NCI-H748 (cell line): ENCODE data around the gene RANBP17.
"Not testable (repeated sequence)": the region's sequence is repeated elsewhere in the genome, so short reads cannot be mapped to it uniquely, and the experiment has no call there.

Source experiments
- DNase-seq: peaks from one replicate; lab custom pipeline; 2025; ENCODE audit not compliant: unreplicated experiment; lab: John Stamatoyannopoulos, UW

Gene RANBP17

GRCh38 chr5:170937914-170938313, 76.1 kb downstream of the RANBP17 start:
- no peak for DNase-seq

- DNase-seq: no peak
These were observed 77.4 kb downstream of the RANBP17 start for GRCh38 chr5:170939178-170939577.

GRCh38 chr5:170941788-170942187, 80.0 kb downstream of the RANBP17 start:
- no peak for DNase-seq

GRCh38 chr5:170945275-170945674, 83.5 kb downstream of the RANBP17 start:
- peak; percentile 37 for DNase-seq

- no peak for DNase-seq
These were observed 98.7 kb downstream of the RANBP17 start for GRCh38 chr5:170960567-170960966.

GRCh38 chr5:170963521-170963920, 101.7 kb downstream of the RANBP17 start:
- DNase-seq: peak; percentile 43

GRCh38 chr5:170974461-170974860, 112.6 kb downstream of the RANBP17 start:
- DNase-seq: no peak

- not testable (repeated sequence) for DNase-seq
These were observed 118.4 kb downstream of the RANBP17 start for GRCh38 chr5:170980261-170980660.

GRCh38 chr5:170985486-170985885, 123.7 kb downstream of the RANBP17 start:
- no peak for DNase-seq

- DNase-seq: peak; percentile 64
These were observed 124.8 kb downstream of the RANBP17 start for GRCh38 chr5:170986598-170986997.

GRCh38 chr5:170993476-170993875, 131.7 kb downstream of the RANBP17 start:
- DNase-seq: no peak

GRCh38 chr5:171010086-171010485, 148.3 kb downstream of the RANBP17 start:
- no peak for DNase-seq

GRCh38 chr5:171010816-171011215, 149.0 kb downstream of the RANBP17 start:
- DNase-seq: no peak

GRCh38 chr5:171023508-171023907, 161.7 kb downstream of the RANBP17 start:
- no peak for DNase-seq

- no peak for DNase-seq
These were observed 162.3 kb downstream of the RANBP17 start for GRCh38 chr5:171024084-171024483.

GRCh38 chr5:171029401-171029800, 167.6 kb downstream of the RANBP17 start:
- no peak for DNase-seq

GRCh38 chr5:171031977-171032376, 170.2 kb downstream of the RANBP17 start:
- DNase-seq: peak; percentile 71

GRCh38 chr5:171032435-171032973, 170.7 kb downstream of the RANBP17 start:
- DNase-seq: peak; percentile 67

GRCh38 chr5:171041893-171042292, 180.1 kb downstream of the RANBP17 start:
- not testable (repeated sequence) for DNase-seq

GRCh38 chr5:171050916-171051315, 189.1 kb downstream of the RANBP17 start:
- DNase-seq: no peak

- no peak for DNase-seq
These were observed 194.1 kb downstream of the RANBP17 start for GRCh38 chr5:171055875-171056454.

GRCh38 chr5:171067540-171068130, 205.8 kb downstream of the RANBP17 start:
- no peak for DNase-seq

GRCh38 chr5:171074747-171075146, 212.9 kb downstream of the RANBP17 start:
- no peak for DNase-seq
